Measurements from ENCODE around the gene CC2D2A.

Gene CC2D2A

GRCh38 chr4:15493411-15493810, 23.7 kb downstream of the CC2D2A start:
- no peak for DNase-seq (ENCODE audit: low read depth, low spot score)
- TF ChIP-seq FOXP2 (optimal IDR thresholded peaks at IDR 0.05; ENCODE audit: control extremely low read depth, extremely low read length, insufficient read depth): no peak
- no peak for TF ChIP-seq EZH2 (IDR thresholded peaks at IDR 0.05)
- TF ChIP-seq POLR2AphosphoS5 (IDR thresholded peaks at IDR 0.05; ENCODE audit: borderline replicate concordance, low read depth, low read length): no peak
- H3K9me3 ChIP-seq (ENCODE audit: low read depth, low read length): no peaks in the 10 kb centered on the region
- no peak overlapping the region for H3K27ac ChIP-seq
- H3K4me3 ChIP-seq: no peak overlapping the region
- H3K36me3 ChIP-seq (ENCODE audit: insufficient read depth, low read length): no peaks in the 10 kb centered on the region
- no peak overlapping the region for H3K9ac ChIP-seq (ENCODE audit: insufficient read length)

GRCh38 chr4:15495621-15496020, 25.9 kb downstream of the CC2D2A start:
- no peaks in the 10 kb centered on the region for H3K36me3 ChIP-seq (ENCODE audit: insufficient read depth, low read length)
- no peak overlapping the region for H3K27ac ChIP-seq
- TF ChIP-seq FOXP2 (optimal IDR thresholded peaks at IDR 0.05; ENCODE audit: control extremely low read depth, extremely low read length, insufficient read depth): no peak
- no peak for TF ChIP-seq POLR2AphosphoS5 (IDR thresholded peaks at IDR 0.05; ENCODE audit: borderline replicate concordance, low read depth, low read length)
- TF ChIP-seq EZH2 (IDR thresholded peaks at IDR 0.05): no peak
- no peak overlapping the region for H3K4me3 ChIP-seq
- no peaks in the 10 kb centered on the region for H3K9me3 ChIP-seq (ENCODE audit: low read depth, low read length)
- no peak overlapping the region for H3K9ac ChIP-seq (ENCODE audit: insufficient read length)
- no peak for DNase-seq (ENCODE audit: low read depth, low spot score)

DNA sequence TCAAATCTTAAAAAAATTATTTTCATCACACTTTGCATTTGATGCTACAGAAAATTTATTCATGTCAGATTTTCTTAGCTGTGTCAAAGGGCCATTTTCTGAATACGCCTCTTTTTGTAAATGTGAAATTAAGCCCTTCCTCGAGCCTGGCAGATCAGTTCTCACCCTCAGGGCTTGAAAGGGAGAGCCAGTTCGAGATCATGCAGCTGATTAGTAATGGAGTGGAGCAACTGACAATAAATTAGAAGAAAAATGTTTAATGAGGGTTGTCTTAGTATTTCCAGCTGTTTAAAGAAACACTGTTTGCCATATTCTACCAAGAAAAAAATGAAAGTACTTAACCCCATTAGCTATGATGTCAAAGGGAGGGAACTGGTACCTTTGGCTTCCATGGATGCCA, 28.7 kb downstream of the CC2D2A start:
- peak overlapping the region; percentile 31; the same call in 1 of the 2 replicates for H3K27ac ChIP-seq
- no peaks in the 10 kb centered on the region for H3K9me3 ChIP-seq (ENCODE audit: low read depth, low read length)

DNA sequence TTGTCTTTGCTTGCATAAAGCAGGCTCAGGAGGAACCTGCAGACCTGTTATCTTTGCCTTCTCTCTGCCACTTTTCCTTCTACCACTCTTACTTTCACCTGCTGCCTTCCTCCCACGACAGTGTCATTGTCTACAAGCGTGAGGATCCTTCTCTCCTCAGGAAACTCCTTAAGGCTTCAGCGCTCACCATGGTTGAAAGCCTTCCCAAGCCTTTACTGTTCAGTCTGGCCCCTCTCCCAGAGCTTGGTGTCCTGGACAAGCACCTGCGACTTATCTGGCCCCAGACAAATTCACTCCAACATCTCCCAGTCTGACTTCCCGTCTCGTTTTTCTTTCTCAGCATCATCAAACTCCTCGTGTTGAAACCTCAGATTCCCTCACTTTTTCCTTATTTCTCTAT, 31.0 kb downstream of the CC2D2A start:
- DNase-seq (ENCODE audit: low read depth, low spot score): no peak
- no peaks in the 10 kb centered on the region for H3K36me3 ChIP-seq (ENCODE audit: insufficient read depth, low read length)
- no peaks in the 10 kb centered on the region for H3K9me3 ChIP-seq (ENCODE audit: low read depth, low read length)
- no peak overlapping the region for H3K27ac ChIP-seq
- no peak overlapping the region for H3K9ac ChIP-seq (ENCODE audit: insufficient read length)
- TF ChIP-seq FOXP2 (optimal IDR thresholded peaks at IDR 0.05; ENCODE audit: control extremely low read depth, extremely low read length, insufficient read depth) (no peak), POLR2AphosphoS5 (IDR thresholded peaks at IDR 0.05; ENCODE audit: borderline replicate concordance, low read depth, low read length) (no peak), EZH2 (IDR thresholded peaks at IDR 0.05) (no peak)
- no peak overlapping the region for H3K4me3 ChIP-seq

More for the DNA sequence above, 28.7 kb downstream of the CC2D2A start:
- H3K36me3 ChIP-seq (ENCODE audit: insufficient read depth, low read length): no peaks in the 10 kb centered on the region
- H3K4me3 ChIP-seq: no peak overlapping the region
- TF ChIP-seq EZH2 (IDR thresholded peaks at IDR 0.05) (no peak), POLR2AphosphoS5 (IDR thresholded peaks at IDR 0.05; ENCODE audit: borderline replicate concordance, low read depth, low read length) (no peak), FOXP2 (optimal IDR thresholded peaks at IDR 0.05; ENCODE audit: control extremely low read depth, extremely low read length, insufficient read depth) (no peak)
- H3K9ac ChIP-seq (ENCODE audit: insufficient read length): no peak overlapping the region
- no peak for DNase-seq (ENCODE audit: low read depth, low spot score)

DNA sequence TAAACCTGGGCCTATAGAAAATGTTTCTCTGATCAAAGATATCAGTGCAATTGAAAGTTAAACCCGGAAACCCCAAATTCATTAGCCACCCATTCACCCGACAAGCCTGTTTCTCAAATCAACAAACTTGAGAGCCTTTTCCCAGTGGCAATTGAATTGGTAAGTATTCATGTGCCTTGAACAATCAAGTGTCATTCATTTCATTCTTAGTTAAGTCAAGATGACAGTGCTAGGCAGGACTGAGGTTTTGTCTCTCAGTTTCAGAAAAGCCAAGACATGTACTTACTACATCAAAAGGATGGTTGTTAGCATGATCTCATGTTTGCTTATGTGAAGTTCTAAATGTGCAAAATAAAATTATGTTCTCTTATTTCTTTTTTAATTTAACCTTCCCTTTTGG, 32.3 kb downstream of the CC2D2A start:
- no peaks in the 10 kb centered on the region for H3K9me3 ChIP-seq (ENCODE audit: low read depth, low read length)
- H3K9ac ChIP-seq (ENCODE audit: insufficient read length): no peak overlapping the region
- no peak overlapping the region for H3K27ac ChIP-seq
- DNase-seq (ENCODE audit: low read depth, low spot score): no peak
- no peak overlapping the region for H3K4me3 ChIP-seq
- H3K36me3 ChIP-seq (ENCODE audit: insufficient read depth, low read length): no peaks in the 10 kb centered on the region
- TF ChIP-seq POLR2AphosphoS5 (IDR thresholded peaks at IDR 0.05; ENCODE audit: borderline replicate concordance, low read depth, low read length) (no peak), EZH2 (IDR thresholded peaks at IDR 0.05) (no peak), FOXP2 (optimal IDR thresholded peaks at IDR 0.05; ENCODE audit: control extremely low read depth, extremely low read length, insufficient read depth) (no peak)

- Histone ChIP-seq H3K4me3 (no peak overlapping the region), H3K27ac (0 out of 2 replicates have a peak overlapping the region, but pooled peaks have one; percentile 36), H3K9me3 (ENCODE audit: low read depth, low read length) (no peaks in the 10 kb centered on the region), H3K9ac (ENCODE audit: insufficient read length) (no peak overlapping the region), H3K36me3 (ENCODE audit: insufficient read depth, low read length) (no peaks in the 10 kb centered on the region)
- DNase-seq (ENCODE audit: low read depth, low spot score): no peak
- no peak for TF ChIP-seq FOXP2 (optimal IDR thresholded peaks at IDR 0.05; ENCODE audit: control extremely low read depth, extremely low read length, insufficient read depth)
- TF ChIP-seq POLR2AphosphoS5 (IDR thresholded peaks at IDR 0.05; ENCODE audit: borderline replicate concordance, low read depth, low read length): no peak
- no peak for TF ChIP-seq EZH2 (IDR thresholded peaks at IDR 0.05)
These were observed 32.7 kb downstream of the CC2D2A start for GRCh38 chr4:15502384-15502783.

GRCh38 chr4:15504041-15504440, 34.4 kb downstream of the CC2D2A start:
- Histone ChIP-seq H3K36me3 (ENCODE audit: insufficient read depth, low read length) (no peaks in the 10 kb centered on the region), H3K4me3 (no peak overlapping the region), H3K9ac (ENCODE audit: insufficient read length) (no peak overlapping the region), H3K9me3 (ENCODE audit: low read depth, low read length) (no peaks in the 10 kb centered on the region), H3K27ac (no peak overlapping the region)
- no peak for DNase-seq (ENCODE audit: low read depth, low spot score)
- TF ChIP-seq POLR2AphosphoS5 (IDR thresholded peaks at IDR 0.05; ENCODE audit: borderline replicate concordance, low read depth, low read length): no peak

DNA sequence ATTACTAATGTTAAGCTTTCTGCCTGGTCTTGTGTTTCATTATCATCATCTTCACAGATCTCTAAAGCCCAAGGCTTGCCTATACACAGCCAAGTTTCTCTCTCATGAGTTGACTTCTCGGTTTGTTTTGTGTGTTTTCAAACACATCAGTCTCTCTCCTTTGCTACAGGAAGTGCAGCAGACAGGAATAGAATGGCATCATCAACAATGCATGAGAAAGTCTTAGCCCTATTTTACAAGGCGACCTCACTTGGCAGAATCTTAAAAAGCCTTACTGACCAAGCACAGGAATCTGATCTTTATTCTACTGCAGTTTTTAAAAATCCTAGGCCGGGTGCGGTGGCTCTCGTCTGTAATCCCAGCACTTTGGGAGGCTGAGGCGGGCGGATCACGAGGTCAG, 36.8 kb downstream of the CC2D2A start:
- no peak for DNase-seq (ENCODE audit: low read depth, low spot score)
- no peaks in the 10 kb centered on the region for H3K9me3 ChIP-seq (ENCODE audit: low read depth, low read length)
- H3K27ac ChIP-seq: no peak overlapping the region
- H3K36me3 ChIP-seq (ENCODE audit: insufficient read depth, low read length): no peaks in the 10 kb centered on the region
- TF ChIP-seq POLR2AphosphoS5 (IDR thresholded peaks at IDR 0.05; ENCODE audit: borderline replicate concordance, low read depth, low read length) (no peak), FOXP2 (optimal IDR thresholded peaks at IDR 0.05; ENCODE audit: control extremely low read depth, extremely low read length, insufficient read depth) (no peak)
- H3K4me3 ChIP-seq: no peak overlapping the region
- no peak overlapping the region for H3K9ac ChIP-seq (ENCODE audit: insufficient read length)

GRCh38 chr4:15507679-15508078, 38.0 kb downstream of the CC2D2A start:
- Histone ChIP-seq H3K9ac (ENCODE audit: insufficient read length) (no peak overlapping the region), H3K4me3 (no peak overlapping the region), H3K27ac (no peak overlapping the region), H3K36me3 (ENCODE audit: insufficient read depth, low read length) (no peaks in the 10 kb centered on the region), H3K9me3 (ENCODE audit: low read depth, low read length) (no peaks in the 10 kb centered on the region)
- no peak for TF ChIP-seq POLR2AphosphoS5 (IDR thresholded peaks at IDR 0.05; ENCODE audit: borderline replicate concordance, low read depth, low read length)
- TF ChIP-seq EZH2 (IDR thresholded peaks at IDR 0.05): no peak
- no peak for TF ChIP-seq FOXP2 (optimal IDR thresholded peaks at IDR 0.05; ENCODE audit: control extremely low read depth, extremely low read length, insufficient read depth)
- no peak for DNase-seq (ENCODE audit: low read depth, low spot score)
